ENCODE measurements around the gene CDYL.
"Not testable (repeated sequence)": the region's sequence is repeated elsewhere in the genome, so short reads cannot be mapped to it uniquely, and the experiment has no call there.

Gene CDYL

DNA sequence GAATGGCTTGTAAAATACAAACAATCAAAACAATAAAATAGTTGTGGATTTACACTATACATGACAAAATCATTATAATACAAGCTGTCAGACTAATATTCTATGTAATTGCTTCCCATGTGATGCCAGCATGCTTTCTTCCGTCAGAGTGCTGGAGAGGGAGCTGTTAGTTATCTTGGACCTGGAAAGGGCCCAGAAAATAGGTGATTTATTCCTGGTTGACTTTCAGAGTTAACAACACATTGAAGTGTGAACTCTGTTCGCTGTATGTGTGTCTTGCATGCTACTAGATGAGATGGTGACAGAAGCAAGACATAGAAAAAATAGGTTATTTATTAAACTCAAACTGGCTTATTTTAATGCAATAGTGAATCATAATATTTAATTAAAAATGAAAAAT, 70.2 kb downstream of the CDYL start:
- DNase-seq (ENCODE audit: low spot score): no peak

DNA sequence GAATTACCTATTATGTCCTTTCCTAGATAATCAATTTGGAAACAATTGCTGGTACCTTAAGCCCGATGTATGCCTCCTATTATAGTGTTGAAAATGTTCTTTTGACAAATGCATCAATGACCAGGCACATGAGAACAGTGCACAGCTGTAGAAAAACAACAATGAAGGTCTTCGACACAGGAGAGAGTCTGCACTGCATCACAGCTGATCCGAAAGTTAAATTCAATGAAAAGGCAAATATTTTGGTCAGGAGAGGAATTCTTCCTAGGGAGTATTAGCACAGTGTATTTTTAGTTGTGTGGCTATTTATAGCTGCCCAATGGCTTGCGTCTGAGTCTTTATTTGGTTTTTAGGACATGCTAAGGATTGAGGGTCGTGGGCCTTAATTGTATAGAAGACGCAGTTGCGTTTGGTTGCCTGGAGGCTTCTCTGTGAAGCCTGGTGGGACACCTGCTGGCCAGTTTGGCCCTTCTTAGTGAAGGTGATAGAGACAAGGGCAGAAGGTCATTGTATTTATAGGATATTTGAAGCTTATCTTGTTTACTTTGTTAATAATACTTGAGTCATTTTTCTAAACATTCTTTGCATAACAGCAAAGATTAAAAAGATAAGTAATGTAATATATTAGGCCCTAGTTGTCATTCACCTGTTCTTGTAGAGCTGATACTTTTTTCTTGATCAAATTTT, 72.3 kb downstream of the CDYL start:
- peak; percentile 50 for DNase-seq (ENCODE audit: low spot score)

DNA sequence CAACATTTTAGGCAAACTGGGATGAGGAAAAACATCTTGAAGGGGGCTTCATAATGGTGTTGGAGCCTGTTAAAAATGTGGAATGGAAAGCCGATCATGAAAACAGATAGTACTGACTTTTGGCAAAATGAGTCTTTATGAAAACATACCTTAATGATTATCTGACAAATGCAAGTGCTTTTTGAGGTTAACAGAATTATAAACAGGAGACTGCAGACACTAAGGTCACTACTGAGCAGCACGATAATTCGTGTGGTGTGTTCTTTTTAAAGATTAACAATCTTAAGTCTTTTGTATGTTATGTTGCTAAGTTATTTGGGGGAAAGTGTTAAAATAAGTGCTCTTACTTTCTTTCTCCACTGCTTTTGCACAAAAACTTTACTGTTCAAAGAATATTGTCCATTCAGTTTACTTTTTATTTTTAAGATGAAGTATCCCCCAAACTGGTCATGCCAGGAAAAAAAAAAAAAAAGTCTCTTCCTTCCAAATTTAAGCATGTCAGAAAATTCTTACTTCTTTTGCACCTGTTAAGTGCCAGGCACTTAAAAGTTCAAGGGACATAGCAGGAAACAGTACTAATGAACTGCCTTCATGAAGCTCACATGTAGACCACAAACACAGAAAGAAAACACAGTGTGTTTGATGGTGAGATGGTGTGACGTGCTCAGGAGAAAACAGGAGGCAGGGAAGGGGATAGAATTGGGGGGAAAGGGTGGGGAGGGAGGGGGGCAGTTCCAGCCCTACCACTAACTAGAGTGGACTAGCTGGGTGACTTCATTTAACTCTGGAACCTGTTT, 73.2 kb downstream of the CDYL start:
- no peak for DNase-seq (ENCODE audit: low spot score)

DNA sequence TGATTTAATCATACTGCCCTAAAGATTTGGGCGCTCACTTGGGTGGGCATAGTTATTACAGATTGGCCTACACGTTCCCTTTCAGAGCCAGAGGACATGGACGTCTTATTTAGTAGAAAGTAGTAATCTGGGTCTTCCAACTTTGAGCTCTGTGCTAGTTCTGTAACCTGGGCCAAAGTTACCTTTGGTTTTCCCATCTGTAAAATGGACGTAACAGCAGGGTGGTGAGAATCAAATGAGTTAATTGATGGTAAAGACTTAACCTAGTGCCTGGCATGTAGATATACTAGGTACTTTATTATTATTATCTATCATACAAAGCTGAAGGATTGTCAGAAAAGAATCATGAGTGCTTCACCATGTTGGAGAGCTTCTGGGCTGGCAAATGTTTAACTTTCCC, 74.8 kb downstream of the CDYL start:
- DNase-seq (ENCODE audit: low spot score): no peak

DNA sequence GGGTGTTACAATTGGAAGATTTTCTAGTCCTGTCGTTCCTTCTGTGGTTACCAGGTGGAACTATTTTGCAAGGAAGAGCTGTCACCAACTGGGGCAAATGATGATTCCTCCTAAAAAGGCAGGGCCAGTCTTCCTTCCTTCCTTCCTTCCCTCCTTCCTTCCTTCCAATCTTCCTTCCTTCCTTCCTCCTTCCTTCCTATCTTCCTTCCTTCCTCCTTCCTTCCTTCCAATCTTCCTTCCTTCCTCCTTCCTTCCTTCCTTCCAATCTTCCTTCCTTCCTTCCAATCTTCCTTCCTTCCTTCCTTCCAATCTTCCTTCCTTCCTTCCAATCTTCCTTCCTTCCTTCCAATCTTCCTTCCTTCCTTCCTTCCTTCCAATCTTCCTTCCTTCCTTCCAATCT, 76.0 kb downstream of the CDYL start:
- not testable (repeated sequence) for DNase-seq (ENCODE audit: low spot score)

DNA sequence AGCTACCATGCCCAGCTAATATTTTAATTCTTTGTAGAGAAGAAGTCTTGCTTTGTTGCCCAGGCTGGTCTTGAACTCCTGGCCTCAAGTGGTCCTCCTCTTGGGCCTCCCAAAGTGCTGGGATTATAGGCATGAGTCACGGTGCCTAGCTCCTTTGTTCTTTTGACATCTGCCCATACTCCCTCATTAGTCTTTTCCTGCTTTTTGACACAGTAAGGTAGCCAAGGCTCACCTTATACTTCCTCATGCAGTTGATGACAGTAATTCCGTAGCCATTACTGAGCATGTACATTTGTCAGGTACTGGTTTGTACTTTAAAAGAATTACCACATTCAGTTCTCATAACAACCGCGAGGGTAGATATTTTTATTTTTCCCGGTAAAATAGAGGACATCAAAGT, 76.7 kb downstream of the CDYL start:
- no peak for DNase-seq (ENCODE audit: low spot score)

DNA sequence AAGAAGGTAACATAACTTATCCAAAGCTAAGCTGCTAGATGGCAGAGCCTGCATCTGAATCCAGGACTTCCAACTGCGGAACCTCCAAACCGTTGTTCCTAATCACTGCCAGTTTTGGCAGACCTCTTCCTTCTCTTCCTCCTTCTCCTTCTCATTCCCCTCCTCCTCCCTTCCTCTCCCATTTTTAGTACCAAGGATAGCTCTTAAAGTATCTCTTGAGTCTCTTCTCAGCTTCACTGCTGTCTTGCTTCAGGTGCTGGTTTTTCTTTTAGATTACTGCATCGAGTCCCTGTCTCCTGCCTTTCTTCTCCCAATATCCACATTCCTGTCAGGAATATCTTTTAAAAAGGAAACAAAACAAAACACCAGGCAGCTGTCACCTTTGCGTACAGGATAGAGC, 77.1 kb downstream of the CDYL start:
- no peak for DNase-seq (ENCODE audit: low spot score)

DNA sequence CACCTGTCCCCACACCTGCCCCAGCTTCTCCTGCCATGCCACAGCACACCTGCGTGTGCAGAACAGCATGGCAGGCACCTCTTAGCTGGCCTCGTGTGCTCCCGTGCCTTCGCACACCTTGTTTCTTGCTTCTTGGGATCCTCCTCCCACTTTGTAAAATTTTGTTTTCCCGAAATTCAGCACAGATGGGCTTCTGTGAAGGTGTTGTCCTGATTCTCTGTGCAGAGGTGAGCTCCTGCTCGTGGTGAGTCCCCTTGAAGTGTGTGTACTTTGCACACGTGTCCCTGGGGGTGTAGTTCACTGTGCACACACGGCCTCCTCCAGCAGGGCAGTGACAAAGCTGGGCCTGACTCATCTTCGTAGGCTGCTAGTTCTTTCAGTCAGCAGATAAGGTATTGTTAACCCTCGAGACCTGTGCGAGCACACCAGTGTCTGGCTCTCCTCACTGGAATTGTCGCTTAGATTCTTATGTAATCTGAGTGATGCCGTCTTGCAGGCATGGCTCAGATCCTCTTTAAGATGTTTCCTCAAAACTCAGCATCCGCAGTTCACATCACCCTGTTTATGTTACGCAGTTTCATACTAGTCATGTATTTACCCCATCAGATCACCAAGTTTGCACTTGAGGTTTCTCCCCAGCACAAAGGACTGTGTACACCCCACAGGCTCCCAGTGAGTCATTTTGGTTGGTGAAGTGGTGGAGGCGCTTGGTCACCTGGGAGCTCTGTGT, 77.7 kb downstream of the CDYL start:
- no peak for DNase-seq (ENCODE audit: low spot score)

DNA sequence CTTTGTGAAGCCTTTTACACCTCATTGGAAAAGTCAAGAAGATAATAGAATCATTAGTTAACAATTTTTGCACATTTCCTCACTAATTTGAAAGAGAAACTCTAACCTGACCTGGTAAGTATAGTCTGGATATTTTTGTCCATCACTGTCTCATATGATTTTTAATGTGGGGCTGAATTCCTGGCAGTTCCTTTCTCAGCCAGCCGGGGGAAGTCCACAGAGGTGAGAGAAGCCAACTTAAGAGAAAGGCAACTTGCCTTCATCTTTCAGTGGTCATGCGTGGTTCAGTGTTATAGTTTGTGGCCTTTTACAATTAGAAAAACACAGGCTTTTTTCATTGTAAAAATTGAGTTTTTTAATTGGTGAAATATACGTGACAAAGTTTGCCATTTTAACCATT, 80.6 kb downstream of the CDYL start:
- no peak for DNase-seq (ENCODE audit: low spot score)

DNA sequence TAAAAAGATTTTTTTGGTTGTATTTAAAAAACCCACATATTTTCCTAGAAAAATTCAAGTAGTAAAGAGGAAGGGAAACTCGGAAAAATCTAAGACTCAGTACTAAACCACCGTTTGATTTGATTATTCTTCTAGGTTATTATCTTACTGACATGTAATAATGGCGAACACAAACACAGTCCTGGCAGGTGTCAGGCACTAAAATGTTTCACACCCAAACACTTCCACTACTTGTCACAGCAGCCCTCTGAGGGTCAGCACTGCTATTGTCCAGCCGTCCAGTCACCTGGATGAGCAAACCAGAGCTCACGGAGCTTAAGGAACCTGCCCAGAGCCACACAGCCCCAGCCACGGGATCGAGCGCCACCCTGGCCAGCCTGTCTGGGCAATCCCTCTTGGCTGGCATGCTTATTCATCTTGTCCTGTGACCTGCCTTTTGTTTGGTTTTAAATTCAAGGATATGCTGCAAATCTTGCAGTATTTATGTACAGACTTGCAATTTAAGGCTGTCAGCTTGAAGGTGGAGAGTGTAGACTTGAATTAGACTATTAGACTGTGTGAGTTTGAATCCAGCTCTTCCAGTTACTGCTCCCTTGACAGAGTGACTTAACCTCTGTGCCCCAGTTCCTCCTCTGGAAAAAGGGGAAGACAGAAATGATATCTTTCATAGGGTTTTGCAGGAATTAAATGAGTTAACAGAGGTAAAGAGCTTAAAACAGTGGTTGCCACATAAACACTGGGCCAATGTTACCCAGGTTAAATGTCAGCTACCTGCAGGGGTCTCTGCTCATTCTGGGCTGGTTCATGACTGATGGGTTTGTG, 82.2 kb downstream of the CDYL start:
- no peak for DNase-seq (ENCODE audit: low spot score)

DNA sequence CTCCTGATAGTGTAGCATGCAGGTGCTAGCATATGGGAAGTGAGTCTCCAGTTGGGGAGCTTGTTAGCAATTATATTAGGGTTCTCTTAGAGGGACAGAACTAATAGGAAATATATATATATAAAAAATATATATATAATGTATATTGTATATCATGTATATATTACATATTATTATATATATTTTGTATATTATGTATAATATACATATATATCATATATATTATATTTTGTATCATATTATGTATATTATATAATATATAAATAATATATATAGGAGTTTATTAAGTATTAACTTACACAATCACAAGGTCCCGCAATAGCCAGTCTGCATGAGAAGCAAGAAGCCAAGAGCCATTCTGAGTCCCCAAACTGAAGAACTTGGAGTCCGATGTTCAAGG, 84.2 kb downstream of the CDYL start:
- DNase-seq (ENCODE audit: low spot score): no peak

DNA sequence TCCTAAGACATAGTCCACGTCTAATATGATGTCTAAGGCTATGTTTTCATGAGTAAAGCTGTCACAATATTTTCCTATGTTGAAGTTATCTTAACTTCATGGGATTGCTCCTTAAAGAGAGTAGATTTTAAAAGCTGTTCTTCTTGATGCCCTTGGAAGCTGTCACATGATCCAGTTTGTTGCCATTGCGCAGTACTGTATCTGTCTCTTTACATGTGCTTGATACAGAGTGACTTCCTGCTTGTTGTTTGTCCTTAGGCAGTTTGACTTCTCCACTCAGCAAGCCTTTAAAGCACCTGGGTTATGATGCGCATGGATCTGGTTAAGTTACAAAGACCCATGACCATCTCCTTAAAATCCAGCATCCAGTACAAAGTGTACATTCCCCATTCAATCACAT, 85.4 kb downstream of the CDYL start:
- no peak for DNase-seq (ENCODE audit: low spot score)

DNA sequence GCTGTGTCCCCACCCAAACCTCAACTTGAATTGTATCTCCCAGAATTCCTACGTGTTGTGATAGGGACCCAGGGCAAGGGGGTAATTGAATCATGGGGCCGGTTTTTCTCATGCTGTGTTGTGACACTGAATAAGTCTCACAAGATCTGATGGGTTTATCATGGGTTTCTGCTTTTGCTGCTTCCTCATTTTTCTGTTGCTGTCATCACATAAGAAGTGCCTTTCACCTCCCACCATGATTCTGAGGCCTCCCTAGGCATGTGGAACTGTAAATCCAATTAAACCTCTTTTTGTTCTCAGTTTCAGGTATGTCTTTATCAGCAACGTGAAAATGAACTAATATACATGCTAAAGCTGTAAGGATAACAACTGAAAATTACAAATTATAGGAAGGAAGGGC, 88.3 kb downstream of the CDYL start:
- DNase-seq (ENCODE audit: low spot score): no peak

DNA sequence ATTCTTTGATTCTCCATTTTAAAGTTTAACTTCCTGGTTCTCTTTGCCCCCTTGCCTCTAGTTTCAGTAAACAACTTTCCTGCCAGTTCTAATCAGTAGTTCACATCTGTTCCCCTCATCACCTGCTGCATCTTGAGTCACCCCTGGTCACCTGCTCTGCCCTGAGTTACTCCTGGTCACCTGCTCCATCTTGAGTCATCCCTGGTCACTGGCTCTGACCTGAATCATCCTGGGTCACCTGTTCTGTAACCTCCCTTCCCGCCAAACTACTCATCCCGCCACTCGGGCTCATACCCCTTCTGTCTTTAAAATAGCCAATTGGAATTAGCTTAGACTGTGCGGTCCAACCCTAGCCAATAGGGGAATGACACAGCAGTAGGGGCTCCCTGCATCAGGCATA, 88.8 kb downstream of the CDYL start:
- peak; percentile 28 for DNase-seq (ENCODE audit: low spot score)

DNA sequence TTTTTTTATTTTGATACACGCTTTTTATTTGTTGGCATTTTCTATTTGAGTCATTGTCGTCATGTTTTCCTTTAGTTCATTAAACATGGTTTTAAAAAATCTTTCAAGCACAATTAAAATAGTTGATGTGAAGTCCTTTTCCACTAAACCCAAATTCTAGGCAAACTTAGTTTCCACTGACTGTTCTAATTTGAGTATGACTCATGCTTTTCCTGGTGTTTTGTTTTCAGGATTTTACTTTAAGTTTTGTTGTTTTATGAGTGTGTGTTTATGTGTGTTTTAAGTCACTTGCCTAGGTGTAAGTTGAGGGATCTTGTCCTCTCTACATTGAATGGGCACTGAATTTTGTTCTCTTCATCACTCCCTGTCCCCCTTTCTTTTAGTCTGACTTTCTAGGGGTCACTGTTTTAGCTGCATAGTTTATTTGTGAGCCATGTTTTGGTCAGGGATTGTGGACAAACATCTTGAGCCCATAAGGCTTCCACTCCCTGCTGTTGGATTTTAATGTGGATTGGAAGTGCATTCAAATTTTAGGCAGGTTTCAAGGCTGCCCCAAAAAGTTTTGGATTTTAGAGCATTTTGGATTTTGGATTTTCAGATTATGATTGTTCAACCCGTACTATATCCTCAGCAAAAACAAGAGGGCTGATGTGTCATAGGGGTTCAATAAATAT, 94.8 kb downstream of the CDYL start:
- no peak for DNase-seq (ENCODE audit: low spot score)

DNA sequence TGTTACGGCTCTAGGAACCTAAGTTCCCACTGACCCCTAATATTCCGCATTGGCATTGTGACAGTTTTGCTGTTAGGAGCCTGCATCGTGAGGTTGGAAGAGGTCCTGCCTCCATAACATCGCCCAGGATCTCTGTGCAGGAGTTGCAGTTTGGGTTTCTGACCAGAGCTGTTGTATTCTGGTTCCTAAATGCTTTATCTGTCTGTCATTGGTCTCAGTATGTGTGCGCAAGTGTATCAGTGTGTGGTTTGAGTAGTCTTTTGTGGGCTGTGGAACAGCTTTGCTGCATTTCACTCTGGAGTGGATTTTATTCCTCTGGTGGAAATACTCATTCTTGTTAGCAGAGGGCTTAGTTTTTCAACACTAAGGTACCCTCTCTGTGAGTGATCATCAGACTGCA, 95.6 kb downstream of the CDYL start:
- no peak for DNase-seq (ENCODE audit: low spot score)

DNA sequence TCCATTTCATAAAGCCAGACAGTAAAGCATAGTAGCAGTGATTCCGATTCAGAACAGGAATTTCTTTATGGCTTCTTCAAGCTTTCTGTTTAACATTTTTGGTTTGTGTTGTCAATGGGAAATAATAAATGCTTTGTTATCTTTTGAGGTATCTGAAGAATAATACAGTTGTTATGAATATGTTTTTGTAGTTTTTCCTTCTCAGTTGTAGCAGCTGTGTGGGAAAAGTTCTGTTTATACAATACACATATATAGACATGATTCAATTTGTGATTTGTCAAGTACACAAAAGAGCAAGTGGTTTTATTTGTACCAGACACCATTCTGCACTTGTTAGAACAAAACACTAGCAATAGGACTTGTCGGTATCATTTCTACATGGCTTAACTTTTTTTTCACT, 96.6 kb downstream of the CDYL start:
- no peak for DNase-seq (ENCODE audit: low spot score)

DNA sequence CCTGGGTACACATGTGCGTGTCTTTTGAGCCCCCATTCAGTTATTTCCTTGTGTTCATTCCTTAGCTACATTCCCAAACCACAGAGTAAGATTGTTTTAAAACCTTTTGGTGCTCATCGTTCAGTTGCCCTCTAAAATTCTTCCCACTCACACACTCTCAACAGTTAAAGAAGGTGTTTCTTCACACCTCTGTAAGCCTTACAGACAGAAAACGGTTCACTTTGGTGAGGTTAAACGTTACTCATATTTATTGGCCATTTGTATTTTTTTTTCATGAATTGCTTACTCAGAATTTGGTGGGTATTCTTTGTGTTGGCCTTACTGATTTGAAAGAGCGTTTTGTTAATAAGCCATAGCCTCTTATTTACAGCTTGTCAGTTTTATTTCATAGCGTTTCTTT, 97.7 kb downstream of the CDYL start:
- DNase-seq (ENCODE audit: low spot score): no peak

DNA sequence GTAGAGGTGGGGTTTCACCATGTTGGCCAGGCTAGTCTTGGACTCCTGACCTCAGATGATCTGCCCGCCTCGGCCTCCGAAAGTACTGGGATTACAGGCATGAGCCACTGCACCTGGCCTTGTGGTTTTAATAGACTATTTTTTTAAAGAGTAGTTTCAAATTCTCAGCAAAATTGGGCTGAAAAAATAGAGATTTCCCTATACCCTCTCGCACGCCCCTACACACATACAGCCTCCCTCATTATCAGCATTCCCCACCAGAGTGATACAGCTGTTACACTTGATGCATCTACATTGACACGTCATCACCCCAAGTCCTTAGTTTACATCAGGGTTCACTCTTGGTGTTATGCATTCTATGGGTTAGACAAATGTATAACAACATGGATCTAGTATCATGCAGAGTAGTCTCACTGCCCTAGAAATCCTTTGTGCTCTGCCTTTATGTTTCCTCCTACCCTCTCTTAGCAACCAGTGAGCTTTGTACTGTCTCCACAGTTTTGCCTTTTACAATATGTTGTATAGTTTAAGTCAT, 103.6 kb downstream of the CDYL start:
- DNase-seq (ENCODE audit: low spot score): no peak

DNA sequence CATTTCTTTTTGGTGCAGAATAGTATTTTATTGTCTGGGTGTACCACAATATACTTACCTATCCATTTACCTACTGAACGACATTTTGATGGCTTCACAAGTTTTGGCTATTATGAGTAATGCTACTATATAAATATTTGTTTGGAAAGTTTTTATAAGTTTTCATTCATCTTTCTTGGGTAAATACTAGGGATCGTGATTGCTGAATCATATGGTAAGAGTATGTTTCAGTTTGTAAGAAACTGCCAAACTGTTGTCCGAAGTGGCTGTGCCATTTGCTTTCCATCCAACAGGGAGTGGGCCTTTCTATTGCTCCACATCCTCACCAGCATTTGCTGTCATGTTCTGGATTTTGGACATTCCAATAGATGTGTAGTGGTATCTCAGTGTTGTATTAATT, 104.2 kb downstream of the CDYL start:
- no peak for DNase-seq (ENCODE audit: low spot score)

DNA sequence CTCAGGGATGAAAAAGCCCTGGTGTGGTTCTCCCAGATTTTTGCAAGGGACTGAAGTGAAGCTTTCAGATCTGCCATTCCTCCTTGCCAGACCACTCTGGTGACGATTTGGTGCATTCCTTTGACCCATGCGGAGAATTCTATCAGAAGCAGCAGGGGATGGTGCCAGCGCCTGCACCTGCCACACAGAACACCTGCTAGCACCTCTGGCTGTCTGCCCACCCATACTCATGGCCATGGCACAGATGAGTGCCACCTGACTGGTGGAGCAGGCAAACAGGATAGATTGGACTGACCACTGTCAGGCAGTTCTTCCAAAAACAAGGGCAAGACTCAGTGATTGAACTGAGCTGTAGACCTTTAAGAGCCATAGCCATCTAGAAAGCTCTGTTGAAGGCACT, 107.1 kb downstream of the CDYL start:
- no peak for DNase-seq (ENCODE audit: low spot score)
